Thymus (tissue), 11 donors: Measurements from ENCODE around the gene PEX16. TPM values are rescaled to one million over a fixed set of nuclear protein-coding genes. Genes with fewer than 3 reads are reported as not detected.

Source experiments
- DNase-seq, 9 donors: peaks; one replicate each; pipeline ENCODE4 v3.0.0-alpha.2; 2013; ENCODE audit warnings: low spot score in 9 of 9, low read depth in 6 of 9, missing footprints in 1 of 9
- H3K27ac ChIP-seq, 2 donors: one replicate each; pipeline ENCODE4 v1.5.1; 2013; ENCODE audit warnings: control low read depth in 1 of 2, low read depth in 1 of 2, low read length in 1 of 2, mild to moderate bottlenecking in 1 of 2, moderate library complexity in 1 of 2
- H3K27me3 ChIP-seq, 2 donors: one replicate each; pipeline ENCODE4 v1.5.1; 2013; ENCODE audit warnings: low read length in 1 of 2; ENCODE audit not compliant: control insufficient read depth in 2 of 2, insufficient read depth in 1 of 2
- H3K36me3 ChIP-seq, 2 donors: one replicate each; pipeline ENCODE4 v1.5.1; 2013; ENCODE audit warnings: low read length in 1 of 2, mild to moderate bottlenecking in 1 of 2, moderate library complexity in 1 of 2; ENCODE audit not compliant: control insufficient read depth in 2 of 2, insufficient read depth in 2 of 2
- H3K4me1 ChIP-seq, 2 donors: one replicate each; pipeline ENCODE4 v1.5.1; 2013; ENCODE audit warnings: low read length in 2 of 2; ENCODE audit not compliant: control insufficient read depth in 2 of 2, insufficient read depth in 2 of 2
- H3K4me3 ChIP-seq, 2 donors: one replicate each; pipeline ENCODE4 v1.5.1; 2013; ENCODE audit warnings: low read length in 2 of 2, control low read depth in 1 of 2, mild to moderate bottlenecking in 1 of 2
- H3K9me3 ChIP-seq, 2 donors: one replicate each; pipeline ENCODE4 v1.5.1; 2013; ENCODE audit warnings: low read length in 1 of 2, mild to moderate bottlenecking in 1 of 2; ENCODE audit not compliant: control insufficient read depth in 2 of 2, insufficient read depth in 1 of 2
- WGBS: extraction: QIAGEN DNeasy Blood & Tissue Kit; methylation state at CpG from one replicate; pipeline ENCODE4 v1.1.7; 2013; 5-methylcytosine and 5-hydroxymethylcytosine counted together
- polyA plus RNA-seq: library from polyadenylated mRNA; stranded (reverse); fragments of 200-250 nt; gene quantifications from one replicate; pipeline ENCODE4 v1.2.3, GENCODE V29; 2013
- total RNA-seq: library from RNA; stranded (reverse); fragments of 120-200 nt; gene quantifications from one replicate; pipeline ENCODE4 v1.2.4, GENCODE V29; 2013
- donor health status: healthy.

PEX16 gene
- total and polyA plus RNA-seq, 2 donors, result 29.6 to 46.0 TPM

DNA sequence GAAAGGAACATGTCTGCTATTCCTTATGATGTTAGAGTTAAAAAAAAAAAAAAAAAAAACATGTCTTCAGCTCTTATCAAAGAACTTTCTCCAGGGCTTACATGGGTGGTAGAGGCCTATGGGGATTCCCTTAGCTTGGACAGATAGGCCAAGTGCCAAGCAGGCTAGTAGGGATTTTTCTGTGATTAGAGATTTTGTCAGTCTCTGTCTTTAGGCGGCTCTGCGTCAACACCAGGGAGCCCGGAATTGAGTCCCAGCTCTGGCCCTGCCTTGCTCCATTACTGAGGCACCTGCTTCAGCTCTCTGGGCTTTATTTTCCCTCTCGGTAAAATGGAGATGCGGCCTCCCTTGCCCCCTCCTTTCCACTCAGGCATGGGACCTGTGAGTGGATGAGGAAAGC lies 57.3 kb downstream of the PEX16 start:
- 96% methylated on average over 5 of the region's 5 CpGs for WGBS
- Histone ChIP-seq H3K36me3 (peaks cover 67 to 72% of the 10 kb centered on the region in 2 donors), H3K27ac (no peak overlapping the region), H3K4me1 (peaks cover 0 to 19% of the 10 kb centered on the region in 2 donors), H3K4me3 (no peak overlapping the region), H3K9me3 (no peaks in the 10 kb centered on the region), H3K27me3 (no peaks in the 10 kb centered on the region)
- DNase-seq, result no peak

Other genes with a start within 250 kb of the PEX16 start
- 0.99 TPM for gene SLC35C1, start 112.7 kb downstream of the PEX16 start, total RNA-seq
- 7.3 TPM for gene SLC35C1, start 112.7 kb downstream of the PEX16 start, polyA plus RNA-seq
- gene CRY2, start 70.4 kb downstream of the PEX16 start, total RNA-seq, result 9.9 TPM
- gene CRY2, start 70.4 kb downstream of the PEX16 start, polyA plus RNA-seq, result 12.3 TPM
- gene MAPK8IP1, start 32.2 kb downstream of the PEX16 start, total RNA-seq, result 1.1 TPM
- gene MAPK8IP1, start 32.2 kb downstream of the PEX16 start, polyA plus RNA-seq, result 2.1 TPM
- gene FREY1, start 10.6 kb downstream of the PEX16 start, total RNA-seq, result 0.52 TPM
- gene FREY1, start 10.6 kb downstream of the PEX16 start, polyA plus RNA-seq, result 0.62 TPM
- 3.5 TPM for gene LARGE2, start 4.8 kb upstream of the PEX16 start, total RNA-seq
- gene LARGE2, start 4.8 kb upstream of the PEX16 start, polyA plus RNA-seq, result 12.2 TPM
- 15.2 TPM for gene PHF21A, start 203.6 kb upstream of the PEX16 start, total RNA-seq
- 25.9 TPM for gene PHF21A, start 203.6 kb upstream of the PEX16 start, polyA plus RNA-seq